Heart left ventricle (tissue), 16 donors: ENCODE measurements around the gene GAS2L2. TPM values are rescaled to one million over a fixed set of nuclear protein-coding genes. Genes with fewer than 3 reads are reported as not detected.

Source experiments
- ATAC-seq, 4 donors: fragments of 200-7000 bp; cut with Tn5 transposase; one replicate each; pipeline ENCODE4 v1.9.1; 2020 to 2022; ENCODE audit warnings: moderate library complexity in 4 of 4, mild to moderate bottlenecking in 3 of 4, moderate number of reproducible peaks in 1 of 4
- DNase-seq, 5 donors: peaks; one replicate each; pipeline ENCODE4 v3.0.0-alpha.2; 2020
- H3K27ac ChIP-seq, 12 donors: fragments of 200-600 bp; sonication (generic) in 4 of 12; one replicate each; pipeline versions ENCODE4 v1.5.0 to v1.8.0; 2016 to 2022; ENCODE audit warnings: mild to moderate bottlenecking in 2 of 12
- H3K27me3 ChIP-seq, 9 donors: fragments of 200-600 bp; sonication (generic) in 2 of 9; one replicate each; pipeline versions ENCODE4 v1.5.1 to v1.8.0; 2016 to 2022; ENCODE audit warnings: mild to moderate bottlenecking in 3 of 9
- H3K36me3 ChIP-seq, 9 donors: fragments of 200-600 bp; sonication (generic) in 2 of 9; one replicate each; pipeline versions ENCODE4 v1.5.0 to v1.8.0; 2018 to 2022; ENCODE audit warnings: mild to moderate bottlenecking in 2 of 9
- H3K4me1 ChIP-seq, 12 donors: fragments of 200-600 bp; sonication (generic) in 4 of 12; one replicate each; pipeline versions ENCODE4 v1.5.0 to v1.8.0; 2016 to 2022; ENCODE audit warnings: mild to moderate bottlenecking in 3 of 12
- H3K4me3 ChIP-seq, 12 donors: fragments of 200-600 bp; sonication (generic) in 4 of 12; one replicate each; pipeline versions ENCODE4 v1.5.0 to v1.8.0; 2017 to 2022; ENCODE audit warnings: mild to moderate bottlenecking in 9 of 12, moderate library complexity in 4 of 12
- H3K9me3 ChIP-seq, 12 donors: fragments of 200-600 bp; sonication (generic) in 4 of 12; one replicate each; pipeline versions ENCODE4 v1.5.0 to v1.8.0; 2016 to 2022; ENCODE audit warnings: mild to moderate bottlenecking in 1 of 12
- CTCF ChIP-seq, 12 donors: fragments of 200-600 bp; sonication (generic) in 4 of 12; IDR thresholded peaks; one replicate each; pipeline versions ENCODE4 v1.5.0 to v1.8.0; 2018 to 2022; ENCODE audit warnings: antibody characterized with exemption in 12 of 12, mild to moderate bottlenecking in 5 of 12
- POLR2A ChIP-seq, 2 donors: fragments of 450-650 bp; IDR thresholded peaks; one replicate each; pipeline ENCODE4 v1.6.1; 2017; ENCODE audit warnings: antibody characterized with exemption in 2 of 2, mild to moderate bottlenecking in 2 of 2, moderate library complexity in 2 of 2
- WGBS, 4 donors: extraction: QIAGEN DNeasy Blood & Tissue Kit in 2 of 4; methylation state at CpG; one replicate each; pipeline versions ENCODE4 v1.1.5 to v1.1.7; 2013 to 2018; 5-methylcytosine and 5-hydroxymethylcytosine counted together
- intact Hi-C, 10 donors: fragments of 100-400 bp; cut with DNase I; formaldehyde crosslinking; loops; one replicate each; pipeline versions ENCODE4 v1.11.1 to v1.14.2; 2022
- polyA plus RNA-seq, 2 donors: library from polyadenylated mRNA; stranded (reverse); fragments of 200-250 nt; gene quantifications; one replicate each; pipeline ENCODE4 v1.2.3, GENCODE V29; 2013
- total RNA-seq, 9 donors: library from RNA; depleted of rRNA in 2 of 9; stranded (reverse); fragments of >200 nt in 2 of 9; fragmentation: NEBNext Ultra II Directional in 3 of 9; extraction: Animal tissue kit (Norgen Biotek cat#: 25700) in 3 of 9; gene quantifications; one replicate each; pipeline versions ENCODE4 v1.1.0 to v1.2.4, GENCODE V29; 2016 to 2023
- donor health status: ischemic (EF 13 %, LVEDD 7.1; RV severe dilation, severe dysfunction).
- donor health status: healthy with polysubstance abuse.
- donor health status: DM: no; HTN: yes; CAD: no.
- donor health status: DM: no; HTN: no; CAD: no.
- donor health status: ischemic (EF 25% LVEDD 6.9; RV normal size, moderate dysfunction).
- donor health status: ischemic (EF 25% LVEDD 5.7; RV mildly dilated, moderate dysfunction).
- donor health status: healthy.
- donor health status: DM: yes; HTN: yes; CAD: no.
- donor health status: ischemic (EF 35%, LVEDD 5.7; RV mildly dilated, moderate dysfunction).
- donor health status: nonischemic (EF 11% LVEDD 7.7; RV severe dilation, severe dysfunction).
- donor health status: DM: yes; HTN: yes; CAD: no.
- donor health status: PGD.
- donor health status: ischemic (EF 29% LVEDD 5.4; RV normal size, mild dysfunction).
- donor health status: nonischemic (EF 23%, LVEDD 6.1; RV moderate dilation, normal function).

The GAS2L2 gene
- total and polyA plus RNA-seq, 11 donors, result 0.06 to 0.28 (median 0.11) TPM; not detected in 6

GRCh38 chr17:35695613-35696012, 57.4 kb downstream of the GAS2L2 start:
- intact Hi-C loops, result no loop called here
- no peaks in the 10 kb centered on the region for H3K9me3 ChIP-seq
- ATAC-seq (peak; percentile 73 to 81 (median 78)), DNase-seq (no peak)
- peaks cover 0 to 17% (median 2%) of the 10 kb centered on the region in 12 donors for H3K4me1 ChIP-seq
- peak overlapping the region in 9 of 12 donors; percentile 39 to 81 (median 64) for H3K27ac ChIP-seq
- TF ChIP-seq POLR2A (IDR thresholded peaks at IDR 0.05), result no peak
- no peak for TF ChIP-seq CTCF (IDR thresholded peaks at IDR 0.05)
- H3K36me3 ChIP-seq, result peaks cover 0 to 76% (median 45%) of the 10 kb centered on the region in 9 donors
- no peak overlapping the region for H3K4me3 ChIP-seq
- 45 to 52% (median 49%) methylated on average over 2 of the region's 2 CpGs for WGBS, 4 donors
- H3K27me3 ChIP-seq, result no peaks in the 10 kb centered on the region

- intact Hi-C loops, result no loop called here
- 51 to 58% (median 53%) methylated on average over 2 of the region's 2 CpGs for WGBS, 4 donors
- H3K27ac ChIP-seq, result peak overlapping the region in 9 of 12 donors; percentile 28 to 81 (median 64)
- peaks cover 0 to 17% (median 2%) of the 10 kb centered on the region in 12 donors for H3K4me1 ChIP-seq
- no peak for TF ChIP-seq POLR2A (IDR thresholded peaks at IDR 0.05)
- peaks cover 0 to 76% (median 52%) of the 10 kb centered on the region in 9 donors for H3K36me3 ChIP-seq
- H3K9me3 ChIP-seq, result no peaks in the 10 kb centered on the region
- ATAC-seq (peak in 3 of 4 donors; percentile 15 to 55 (median 41)), DNase-seq (no peak)
- no peak overlapping the region for H3K4me3 ChIP-seq
- no peaks in the 10 kb centered on the region for H3K27me3 ChIP-seq
Measured at GRCh38 chr17:35694906-35695305, 58.1 kb downstream of the GAS2L2 start.

Other genes with a start within 250 kb of the GAS2L2 start
- 1 to 10 TPM in 4 of 9 donors, under 1 TPM in 5; 0.25 to 7.3 (median 0.60) TPM for gene SLFN12L, start 215.6 kb downstream of the GAS2L2 start, total RNA-seq
- under 1 TPM; 0.14 to 0.69 TPM for gene SLFN12L, start 215.6 kb downstream of the GAS2L2 start, polyA plus RNA-seq
- under 1 TPM in 1 of 9 donors, not detected in 8; 0.31 TPM for gene SLFN14, start 192.4 kb downstream of the GAS2L2 start, total RNA-seq
- gene SLFN14, start 192.4 kb downstream of the GAS2L2 start, polyA plus RNA-seq, result not detected
- gene PEX12, start 174.7 kb downstream of the GAS2L2 start, total RNA-seq, result 10 to 100 TPM in 2 of 9 donors, 1 to 10 TPM in 7; 6.6 to 10.8 (median 8.8) TPM
- 1 to 10 TPM; 2.6 to 5.3 TPM for gene PEX12, start 174.7 kb downstream of the GAS2L2 start, polyA plus RNA-seq
- 100 to 1,000 TPM in 7 of 9 donors, 10 to 100 TPM in 2; 67.1 to 166 (median 123) TPM for gene AP2B1, start 165.9 kb downstream of the GAS2L2 start, total RNA-seq
- gene AP2B1, start 165.9 kb downstream of the GAS2L2 start, polyA plus RNA-seq, result 10 to 100 TPM; 25.0 to 66.0 TPM
- 10 to 100 TPM in 5 of 9 donors, 1 to 10 TPM in 4; 8.2 to 78.7 (median 13.0) TPM for gene RASL10B, start 21.6 kb downstream of the GAS2L2 start, total RNA-seq
- gene RASL10B, start 21.6 kb downstream of the GAS2L2 start, polyA plus RNA-seq, result 10 to 100 TPM in 1 of 2 donors, 1 to 10 TPM in 1; 7.6 to 12.2 TPM
- gene C17orf50, start 7.6 kb upstream of the GAS2L2 start, total RNA-seq, result not detected
- gene C17orf50, start 7.6 kb upstream of the GAS2L2 start, polyA plus RNA-seq, result under 1 TPM in 1 of 2 donors, not detected in 1; 0.19 TPM
- gene MMP28, start 42.4 kb upstream of the GAS2L2 start, total RNA-seq, result 10 to 100 TPM in 1 of 9 donors, 1 to 10 TPM in 7, under 1 TPM in 1; 0.83 to 10.2 (median 2.2) TPM
- gene MMP28, start 42.4 kb upstream of the GAS2L2 start, polyA plus RNA-seq, result 1 to 10 TPM; 3.4 to 4.4 TPM
- gene TAF15, start 56.2 kb upstream of the GAS2L2 start, total RNA-seq, result 100 to 1,000 TPM in 6 of 9 donors, 10 to 100 TPM in 3; 30.1 to 151 (median 121) TPM
- gene TAF15, start 56.2 kb upstream of the GAS2L2 start, polyA plus RNA-seq, result 10 to 100 TPM; 83.0 to 95.0 TPM
- under 1 TPM in 2 of 9 donors, not detected in 7; 0.11 TPM for gene HEATR9, start 115.7 kb upstream of the GAS2L2 start, total RNA-seq
- gene HEATR9, start 115.7 kb upstream of the GAS2L2 start, polyA plus RNA-seq, result not detected
- gene CCL5, start 127.1 kb upstream of the GAS2L2 start, total RNA-seq, result 10 to 100 TPM in 2 of 9 donors, 1 to 10 TPM in 4, under 1 TPM in 2, not detected in 1; 0.46 to 23.7 (median 1.5) TPM
- 1 to 10 TPM in 1 of 2 donors, under 1 TPM in 1; 0.78 to 1.4 TPM for gene CCL5, start 127.1 kb upstream of the GAS2L2 start, polyA plus RNA-seq
- gene RDM1, start 177.5 kb upstream of the GAS2L2 start, total RNA-seq, result under 1 TPM in 1 of 9 donors, not detected in 8; 0.48 TPM
- not detected for gene RDM1, start 177.5 kb upstream of the GAS2L2 start, polyA plus RNA-seq
- not detected for gene LYZL6, start 190.5 kb upstream of the GAS2L2 start, total RNA-seq
- gene LYZL6, start 190.5 kb upstream of the GAS2L2 start, polyA plus RNA-seq, result not detected
- gene CCL16, start 228.3 kb upstream of the GAS2L2 start, total RNA-seq, result under 1 TPM in 1 of 9 donors, not detected in 8; 0.19 TPM
- not detected for gene CCL16, start 228.3 kb upstream of the GAS2L2 start, polyA plus RNA-seq
- gene CCL14, start 233.5 kb upstream of the GAS2L2 start, total RNA-seq, result 10 to 100 TPM in 2 of 9 donors, 1 to 10 TPM in 6, under 1 TPM in 1; 0.69 to 19.1 (median 3.2) TPM
- 10 to 100 TPM; 15.5 to 31.5 TPM for gene CCL14, start 233.5 kb upstream of the GAS2L2 start, polyA plus RNA-seq
- gene CCL15, start 248.3 kb upstream of the GAS2L2 start, total RNA-seq, result not detected
- not detected for gene CCL15, start 248.3 kb upstream of the GAS2L2 start, polyA plus RNA-seq